Posterior cingulate gyrus (tissue), 11 donors: ENCODE results near the gene ENDOG.
"Not testable (repeated sequence)": the region's sequence is repeated elsewhere in the genome, so short reads cannot be mapped to it uniquely, and the experiment has no call there.

Source experiments
- DNase-seq, 10 donors: peaks; one replicate each; pipeline versions ENCODE4 v3.0.0 to v3.0.0-alpha.2; 2020 to 2021; ENCODE audit warnings: mixed read lengths in 3 of 10
- intact Hi-C: fragments of 100-400 bp; cut with DNase I; formaldehyde crosslinking; loops from one replicate; pipeline ENCODE4 v1.15.1; 2023

The ENDOG gene

DNA sequence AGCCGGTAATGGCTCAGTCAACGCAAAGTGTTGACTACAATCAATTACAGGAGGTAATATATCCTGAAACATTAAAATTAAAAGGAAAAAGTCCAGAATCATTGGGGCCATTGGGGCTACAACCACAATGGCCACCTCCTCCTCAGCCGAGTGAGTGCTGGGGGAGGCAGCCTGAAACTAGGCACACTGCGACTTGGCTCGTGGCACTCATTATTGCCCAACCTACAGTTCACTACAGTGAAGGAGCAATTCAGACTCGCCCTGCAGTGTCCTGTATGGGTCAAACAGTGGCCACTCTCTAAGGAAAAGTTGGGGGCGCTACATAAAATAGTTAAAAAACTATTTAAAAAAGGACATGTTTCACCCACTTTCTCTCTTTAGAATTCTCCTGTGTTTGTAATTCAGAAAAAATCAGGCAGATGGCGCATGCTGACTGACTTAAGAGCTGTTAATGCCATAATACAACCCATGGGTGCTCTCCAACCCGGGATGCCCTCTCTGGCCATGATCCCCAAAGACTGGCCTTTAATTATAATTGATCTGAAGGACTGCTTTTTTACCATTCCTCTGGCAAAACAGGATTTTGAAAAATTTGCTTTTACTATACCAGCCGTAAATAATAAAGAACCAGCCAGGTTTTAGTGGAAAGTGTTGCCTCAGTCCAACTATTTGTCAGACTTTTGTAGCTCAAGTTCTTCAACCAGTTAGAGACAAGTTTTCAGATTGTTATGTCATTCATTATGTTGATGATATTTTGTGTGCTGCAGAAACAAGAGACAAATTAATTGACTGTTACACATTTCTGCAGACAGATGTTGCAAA, 33.7 kb downstream of the ENDOG start:
- intact Hi-C loops, result loop anchor here (1.0 kb wide), 1 partner anchor 76 kb away; no protein-coding TSS in a partner anchor

DNA sequence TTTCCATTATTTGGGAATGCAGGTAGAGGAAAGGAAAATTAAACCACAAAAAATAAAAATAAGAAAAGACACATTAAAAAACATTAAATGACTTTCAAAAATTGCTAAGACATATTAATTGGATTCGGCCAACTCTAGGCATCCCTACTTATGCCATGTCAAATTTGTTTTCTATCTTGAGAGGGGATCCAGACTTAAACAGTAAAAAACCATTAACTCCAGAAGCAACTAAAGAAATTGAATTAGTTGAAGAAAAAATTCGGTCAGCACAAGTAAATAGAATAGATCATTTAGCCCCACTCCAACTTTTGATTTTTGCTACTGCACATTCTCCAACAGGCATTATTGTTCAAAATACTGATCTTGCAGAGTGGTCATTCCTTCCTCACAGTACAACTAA, 34.3 kb downstream of the ENDOG start:
- intact Hi-C loops, result loop anchor here (1.0 kb wide), 1 partner anchor 76 kb away; no protein-coding TSS in a partner anchor

More for the DNA sequence above, 33.7 kb downstream of the ENDOG start:
- DNase-seq, result peak in 4 of 10 donors; percentile 28 to 86 (median 56)

DNA sequence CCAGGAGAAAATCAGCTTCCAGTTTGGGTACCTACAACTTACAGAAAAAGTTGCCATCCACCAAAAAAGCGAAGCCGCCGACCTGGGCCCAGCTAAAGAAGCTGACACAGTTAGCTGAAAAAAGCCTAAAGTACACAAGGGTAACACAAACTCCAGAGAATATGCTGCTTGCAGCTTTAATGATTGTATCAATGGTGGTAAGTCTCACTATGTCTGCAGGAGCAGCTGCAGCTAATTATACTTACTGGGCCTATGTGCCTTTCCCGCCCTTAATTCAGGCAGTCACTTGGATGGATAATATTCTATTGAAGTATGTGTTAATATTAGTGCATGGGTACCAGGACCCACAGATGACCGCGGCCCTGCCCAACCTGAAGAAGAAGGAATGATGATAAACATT, 36.2 kb downstream of the ENDOG start:
- peak in 1 of 10 donors; percentile 39 for DNase-seq
- intact Hi-C loops, result not testable (repeated sequence)

More for the DNA sequence above, 34.3 kb downstream of the ENDOG start:
- not testable (repeated sequence) for DNase-seq

DNA sequence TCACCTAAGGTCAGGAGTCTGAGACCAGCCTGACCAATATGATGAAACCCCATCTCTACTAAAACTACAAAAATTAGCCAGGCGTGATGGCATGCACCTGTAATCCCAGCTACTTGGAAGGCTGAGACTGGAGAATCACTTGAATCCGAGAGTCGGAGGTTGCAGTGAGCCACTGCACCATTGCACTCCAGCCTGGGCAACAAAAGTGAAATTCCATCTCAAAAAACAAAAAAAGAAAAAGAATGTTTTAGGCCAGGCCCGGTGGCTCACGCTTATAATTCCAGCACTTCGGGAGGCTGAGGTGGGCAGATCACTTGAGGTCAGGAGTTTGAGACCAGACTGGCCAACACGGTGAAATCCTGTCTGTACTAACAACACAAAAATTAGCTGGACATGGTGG, 40.2 kb downstream of the ENDOG start:
- peak in 2 of 10 donors; percentile 4 to 26 for DNase-seq
- intact Hi-C loops, result not testable (repeated sequence)

DNA sequence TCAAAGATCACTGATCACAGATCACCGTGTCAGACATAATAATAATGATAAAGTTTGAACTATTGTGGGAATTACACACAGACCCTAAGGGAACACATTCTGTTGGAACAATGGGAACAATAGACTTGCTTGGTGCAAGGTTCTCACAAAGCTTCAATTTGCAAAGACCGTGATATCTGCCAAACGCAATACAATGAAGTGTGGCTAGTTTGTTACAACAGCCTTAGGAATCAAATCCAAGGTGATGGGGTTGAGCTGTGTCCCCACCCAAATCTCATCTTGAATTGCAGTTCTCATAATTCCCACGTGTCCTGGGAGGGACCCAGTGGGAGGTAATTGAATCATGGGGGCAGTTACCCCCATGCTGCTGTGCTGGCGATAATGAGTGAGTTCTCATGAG, 42.6 kb downstream of the ENDOG start:
- intact Hi-C loops, result no loop called here
- peak in 1 of 10 donors; percentile 5 for DNase-seq

DNA sequence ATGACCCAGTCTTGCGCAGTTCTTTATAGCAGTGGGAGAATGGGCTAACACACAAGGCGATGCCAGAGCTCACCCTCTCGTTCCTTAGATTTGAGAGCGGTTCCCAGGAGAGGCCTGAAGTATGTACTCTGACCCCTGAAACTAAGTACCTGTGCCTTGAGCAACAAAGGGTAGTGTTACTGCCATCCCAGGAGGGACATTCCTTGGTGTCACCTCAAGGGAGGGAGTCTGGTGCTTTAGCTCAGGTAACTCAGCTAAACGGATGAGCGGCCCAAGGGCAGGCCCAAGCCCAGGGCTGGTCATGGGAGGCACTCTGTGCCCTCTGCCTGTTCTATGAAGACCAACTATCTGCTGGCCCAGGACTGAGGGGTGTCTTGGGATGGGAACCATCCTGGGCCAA, 43.2 kb downstream of the ENDOG start:
- intact Hi-C loops, result no loop called here
- DNase-seq, result peak in 2 of 10 donors; percentile 35 to 69

DNA sequence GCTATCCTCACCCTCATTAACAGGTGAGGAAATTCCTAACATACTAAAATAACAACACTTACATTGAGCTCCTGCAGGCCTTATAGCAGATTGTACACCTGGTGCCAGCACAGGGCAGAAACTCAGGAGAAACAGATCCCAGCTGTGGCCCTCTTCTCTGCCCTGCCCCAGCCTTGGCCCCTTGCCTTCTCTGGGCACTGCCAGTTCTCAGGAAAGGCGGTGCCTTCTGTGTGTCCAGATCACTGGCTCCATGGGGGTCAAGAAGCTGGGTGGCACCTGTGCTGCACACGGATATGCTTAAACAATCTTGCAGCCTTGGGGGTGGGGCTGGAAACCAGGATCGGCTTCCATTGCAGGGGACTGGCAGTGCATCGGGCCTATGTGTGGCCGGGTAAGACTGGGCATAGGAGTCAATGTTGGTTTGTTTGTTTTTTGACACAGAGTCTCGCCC, 44.1 kb downstream of the ENDOG start:
- DNase-seq, result peak in 4 of 10 donors; percentile 24 to 82 (median 62)
- intact Hi-C loops, result no loop called here

DNA sequence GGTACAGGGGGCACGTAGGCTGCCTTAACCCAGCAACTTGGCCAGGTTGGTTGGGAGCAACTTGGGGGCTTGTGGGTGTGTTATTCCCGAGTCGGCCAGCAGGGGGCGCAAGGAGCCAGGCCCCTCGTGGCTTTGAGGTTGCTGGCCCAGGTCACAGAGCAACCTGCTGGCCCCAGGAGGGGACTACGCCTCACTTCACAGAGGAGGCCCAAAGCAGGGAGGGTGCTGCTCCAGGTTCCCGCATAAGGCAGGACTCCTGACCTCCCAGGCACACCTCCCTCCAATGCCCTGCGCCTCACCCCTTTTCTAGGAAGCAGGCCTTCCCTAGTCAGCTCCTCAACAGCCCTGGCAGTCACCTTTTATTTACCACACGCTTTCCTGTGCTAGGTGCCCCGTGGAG, 45.3 kb downstream of the ENDOG start:
- DNase-seq, result peak in 9 of 10 donors; percentile 37 to 93 (median 70)
- intact Hi-C loops, result no loop called here

DNA sequence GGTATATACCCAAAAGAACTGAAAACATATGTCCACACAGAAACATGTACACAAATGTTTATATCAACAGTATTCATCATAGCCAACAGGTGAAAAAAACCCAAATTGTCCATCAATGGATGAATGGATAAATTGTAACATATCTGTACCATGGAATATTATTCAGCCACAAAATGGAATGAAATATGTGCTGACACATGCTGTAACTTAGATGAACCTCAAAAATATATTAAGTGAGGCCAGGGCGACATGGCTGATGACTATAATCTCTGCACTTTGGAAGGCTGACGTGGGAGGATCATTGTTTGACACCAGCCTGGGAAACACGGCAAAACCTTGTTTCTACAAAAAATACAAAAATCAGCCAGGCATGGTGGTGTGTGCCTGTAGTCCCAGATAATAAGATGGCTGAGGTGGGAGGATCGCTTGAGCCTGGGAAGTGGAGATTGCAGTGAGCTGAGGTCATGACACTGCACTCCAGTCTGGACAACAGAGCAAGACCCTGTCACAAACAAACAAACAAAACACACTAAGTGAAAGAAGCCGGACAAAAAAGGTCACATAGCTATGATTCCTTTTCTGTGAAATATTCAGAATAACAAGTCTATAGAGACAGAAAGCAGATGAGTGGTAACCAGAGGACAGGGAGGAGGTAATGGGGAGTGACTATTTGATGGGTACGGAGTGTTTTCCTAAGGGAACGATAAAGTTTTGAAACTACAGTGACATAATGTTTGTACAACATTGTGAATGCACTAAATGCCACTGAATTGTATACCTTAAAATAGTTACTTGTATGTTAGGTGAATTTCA, 52.0 kb downstream of the ENDOG start:
- intact Hi-C loops, result no loop called here
- no peak for DNase-seq

DNA sequence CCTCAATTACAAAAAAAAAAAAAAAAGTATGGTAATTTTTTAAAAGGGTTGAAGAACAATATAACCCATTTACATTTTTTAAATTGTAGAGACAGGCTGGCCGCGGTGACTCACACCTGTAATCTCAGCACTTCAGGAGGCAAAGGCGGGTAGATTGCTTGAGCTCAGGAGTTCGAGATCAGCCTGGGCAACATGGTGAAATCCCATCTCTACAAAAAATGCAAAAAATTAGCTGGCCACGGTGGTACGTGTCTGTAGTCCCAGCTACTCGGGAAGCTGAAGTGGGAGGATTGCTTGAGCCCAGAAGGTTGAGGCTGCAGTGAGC, 52.6 kb downstream of the ENDOG start:
- DNase-seq, result peak in 1 of 10 donors; percentile 44
- intact Hi-C loops, result not testable (repeated sequence)
